Brain microvascular endothelial cell (primary cell): Measurements from ENCODE around the gene PLAAT5.

Experiments used
- DNase-seq: peaks from one replicate; pipeline ENCODE4 v3.0.0-alpha.2; 2020
- H3K27ac ChIP-seq: fragments of 250-450 bp; sonication (Bioruptor Pico); 2 replicates; pipeline ENCODE4 v1.5.1; 2020; ENCODE audit warnings: mild to moderate bottlenecking, moderate library complexity
- H3K27me3 ChIP-seq: fragments of 250-450 bp; sonication (Bioruptor Pico); replicated peaks from 2 replicates; pipeline ENCODE4 v1.5.1; 2020; ENCODE audit warnings: mild to moderate bottlenecking
- H3K36me3 ChIP-seq: fragments of 250-450 bp; sonication (Bioruptor Pico); replicated peaks from 2 replicates; pipeline ENCODE4 v1.5.1; 2020; ENCODE audit warnings: mild to moderate bottlenecking
- H3K4me3 ChIP-seq: 2 replicates; pipeline ENCODE4 v1.5.1; 2011; ENCODE audit warnings: low read depth, mild to moderate bottlenecking, control low read depth, low read length, moderate library complexity
- CTCF ChIP-seq: IDR thresholded peaks from 2 replicates; pipeline ENCODE4 v1.5.1; 2011; ENCODE audit warnings: low read depth, mild to moderate bottlenecking, moderate library complexity, low read length, control low read depth, inconsistent platforms; ENCODE audit errors: missing control alignments
- in situ Hi-C: cut with HindIII; loops from 2 replicates; pipeline ENCODE4 v1.10.0; 2017; ENCODE audit warnings: low sequenced_read_pairs, low pct_ligation_motif_present

PLAAT5 gene

GRCh38 chr11:63480039-63480438, 10.9 kb downstream of the PLAAT5 start:
- no peak overlapping the region for H3K4me3 ChIP-seq
- DNase-seq: no peak
- H3K27ac ChIP-seq: no peak overlapping the region
- no peaks in the 10 kb centered on the region for H3K36me3 ChIP-seq
- in situ Hi-C loops: no loop called here
- no peaks in the 10 kb centered on the region for H3K27me3 ChIP-seq
- TF ChIP-seq CTCF: no peak

GRCh38 chr11:63478896-63479295, 12.1 kb downstream of the PLAAT5 start:
- DNase-seq: peak; percentile 68
- TF ChIP-seq CTCF: peak; percentile 92
- in situ Hi-C loops: no loop called here
- H3K27me3 ChIP-seq: no peaks in the 10 kb centered on the region
- H3K4me3 ChIP-seq: no peak overlapping the region
- H3K36me3 ChIP-seq: no peaks in the 10 kb centered on the region
- H3K27ac ChIP-seq: no peak overlapping the region

GRCh38 chr11:63476618-63477017, 14.3 kb downstream of the PLAAT5 start:
- Histone ChIP-seq H3K27ac (no peak overlapping the region), H3K36me3 (no peaks in the 10 kb centered on the region), H3K27me3 (no peaks in the 10 kb centered on the region), H3K4me3 (no peak overlapping the region)
- in situ Hi-C loops: no loop called here
- no peak for DNase-seq
- TF ChIP-seq CTCF: no peak

- in situ Hi-C loops: no loop called here
- no peak for DNase-seq
Measured at GRCh38 chr11:63472372-63472771, 18.6 kb downstream of the PLAAT5 start.

GRCh38 chr11:63470311-63470710, 20.7 kb downstream of the PLAAT5 start:
- Histone ChIP-seq H3K4me3 (no peak overlapping the region), H3K36me3 (no peaks in the 10 kb centered on the region), H3K27me3 (no peaks in the 10 kb centered on the region), H3K27ac (no peak overlapping the region)
- no peak for TF ChIP-seq CTCF
- in situ Hi-C loops: no loop called here
- no peak for DNase-seq

More at GRCh38 chr11:63472372-63472771, 18.6 kb downstream of the PLAAT5 start:
- Histone ChIP-seq H3K4me3 (no peak overlapping the region), H3K36me3 (no peaks in the 10 kb centered on the region), H3K27ac (no peak overlapping the region), H3K27me3 (no peaks in the 10 kb centered on the region)
- TF ChIP-seq CTCF: no peak

GRCh38 chr11:63462137-63462536, 28.8 kb downstream of the PLAAT5 start:
- in situ Hi-C loops: no loop called here
- H3K27ac ChIP-seq: no peak overlapping the region
- no peak overlapping the region for H3K4me3 ChIP-seq
- peaks cover 3% of the 10 kb centered on the region for H3K27me3 ChIP-seq
- no peak for DNase-seq
- no peak for TF ChIP-seq CTCF
- H3K36me3 ChIP-seq: no peaks in the 10 kb centered on the region
